ENCODE data around the gene CCDC112. TPM values are rescaled to one million over a fixed set of nuclear protein-coding genes. Genes with fewer than 3 reads are reported as not detected.

The CCDC112 gene
- total RNA-seq, 1 experiment from 2014 or later, result 13.0 TPM

DNA sequence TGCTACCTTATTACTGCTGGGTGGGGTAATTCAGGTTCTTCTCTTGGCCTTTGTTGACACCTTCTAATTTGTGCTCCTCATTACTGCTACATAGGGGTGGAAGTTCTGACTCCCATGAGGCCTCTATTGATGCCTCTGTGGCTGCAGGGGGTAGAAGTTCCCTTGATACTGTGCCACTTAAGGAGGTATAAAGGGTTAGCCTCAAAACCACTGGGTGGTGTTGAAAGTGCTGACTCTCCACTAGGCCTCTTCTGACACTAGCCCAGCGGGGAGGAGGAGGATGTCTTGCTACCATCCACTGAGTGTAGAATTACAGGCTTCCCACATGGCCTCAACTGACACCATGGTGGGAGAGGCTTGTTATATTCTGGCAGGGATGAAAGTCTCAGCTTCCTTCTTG lies 36.7 kb upstream of the CCDC112 start:
- Histone ChIP-seq H3K4me2 (ENCODE audit: insufficient read depth, insufficient read length, low read length) (no peak overlapping the region), H2AFZ (ENCODE audit: low read length) (no peak overlapping the region)

More for the DNA sequence above, 36.7 kb upstream of the CCDC112 start:
- H2BK5ac ChIP-seq (ENCODE audit: insufficient read length, low read length), result no peak overlapping the region
- H3K14ac ChIP-seq (ENCODE audit: insufficient read depth, low read length), result no peak overlapping the region
- TF ChIP-seq, protein P1, sequence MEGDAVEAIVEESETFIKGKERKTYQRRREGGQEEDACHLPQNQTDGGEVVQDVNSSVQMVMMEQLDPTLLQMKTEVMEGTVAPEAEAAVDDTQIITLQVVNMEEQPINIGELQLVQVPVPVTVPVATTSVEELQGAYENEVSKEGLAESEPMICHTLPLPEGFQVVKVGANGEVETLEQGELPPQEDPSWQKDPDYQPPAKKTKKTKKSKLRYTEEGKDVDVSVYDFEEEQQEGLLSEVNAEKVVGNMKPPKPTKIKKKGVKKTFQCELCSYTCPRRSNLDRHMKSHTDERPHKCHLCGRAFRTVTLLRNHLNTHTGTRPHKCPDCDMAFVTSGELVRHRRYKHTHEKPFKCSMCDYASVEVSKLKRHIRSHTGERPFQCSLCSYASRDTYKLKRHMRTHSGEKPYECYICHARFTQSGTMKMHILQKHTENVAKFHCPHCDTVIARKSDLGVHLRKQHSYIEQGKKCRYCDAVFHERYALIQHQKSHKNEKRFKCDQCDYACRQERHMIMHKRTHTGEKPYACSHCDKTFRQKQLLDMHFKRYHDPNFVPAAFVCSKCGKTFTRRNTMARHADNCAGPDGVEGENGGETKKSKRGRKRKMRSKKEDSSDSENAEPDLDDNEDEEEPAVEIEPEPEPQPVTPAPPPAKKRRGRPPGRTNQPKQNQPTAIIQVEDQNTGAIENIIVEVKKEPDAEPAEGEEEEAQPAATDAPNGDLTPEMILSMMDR (conservative IDR thresholded peaks at IDR 0.05), result no peak
- no CpG with 5 or more reads among the region's 1 CpG for WGBS (ENCODE audit: extremely low coverage, insufficient read length, low lambda C conversion rate)
- no peak overlapping the region for H3K9ac ChIP-seq (ENCODE audit: extremely low read depth, insufficient read length, low read length)
- Mint-ChIP-seq H3K9me3 (no peaks in the 10 kb centered on the region), H3K27me3 (ENCODE audit: low read depth) (no peaks in the 10 kb centered on the region; the same call in 1 of the 2 replicates), H3K36me3 (ENCODE audit: insufficient read depth in 1 of 3, low read depth in 3 of 3) (peaks cover 0 to 4% (median 2%) of the 10 kb centered on the region in 3 experiments; a peak in 2 of 7 replicates), H3K4me1 (peaks cover 28 to 33% of the 10 kb centered on the region in 2 experiments), H3K4me3 (no peak overlapping the region), H3K27ac (no peak overlapping the region)
- no peak overlapping the region for H3K18ac ChIP-seq (ENCODE audit: insufficient read length, low read depth, low read length)
- H3K4me1 ChIP-seq (ENCODE audit: insufficient read depth, low read length), result peaks cover 3% of the 10 kb centered on the region; the same call in 1 of the 2 replicates
- no peak overlapping the region for H2BK15ac ChIP-seq (ENCODE audit: low read depth, low read length)
- no peak overlapping the region for H2BK12ac ChIP-seq (ENCODE audit: insufficient read length, low read depth, low read length)
- no peak overlapping the region for H3T11ph ChIP-seq (ENCODE audit: low read length)
- H3K79me1 ChIP-seq (ENCODE audit: insufficient read depth, low read depth, low read length, poor library complexity, severe bottlenecking), result no peaks in the 10 kb centered on the region
- H3K27me3 ChIP-seq (ENCODE audit: insufficient read depth, low read length), result no peaks in the 10 kb centered on the region
- H3K4ac ChIP-seq (ENCODE audit: low read depth, low read length), result no peak overlapping the region
- DNase-seq, result no peak
- no peak overlapping the region for H4K91ac ChIP-seq (ENCODE audit: insufficient read length, low read depth, low read length)
- H2BK20ac ChIP-seq (ENCODE audit: low read depth, low read length, poor library complexity, severe bottlenecking), result no peak overlapping the region
- no peaks in the 10 kb centered on the region for H3K23me2 ChIP-seq (ENCODE audit: insufficient read length, low read depth, low read length, poor library complexity, severe bottlenecking)
- H3K79me2 ChIP-seq (ENCODE audit: insufficient read depth, low read length), result no peaks in the 10 kb centered on the region
- H3K56ac ChIP-seq (ENCODE audit: insufficient read length, low read depth, low read length), result no peak overlapping the region
- H3K27ac ChIP-seq (ENCODE audit: insufficient read length, low read depth, low read length), result no peak overlapping the region
- no peak overlapping the region for H4K5ac ChIP-seq (ENCODE audit: insufficient read length, low read depth, low read length)
- H4K8ac ChIP-seq (replicated peaks; ENCODE audit: insufficient read length, low read depth, low read length), result no peak overlapping the region
- H2BK120ac ChIP-seq (ENCODE audit: low read depth, low read length, poor library complexity, severe bottlenecking), result no peak overlapping the region
- no peaks in the 10 kb centered on the region for H3K9me3 ChIP-seq (ENCODE audit: control insufficient read depth, low read depth, low read length)
- no peaks in the 10 kb centered on the region for H4K20me1 ChIP-seq (ENCODE audit: control insufficient read depth, insufficient read depth, insufficient read length)
- H3K23ac ChIP-seq (ENCODE audit: insufficient read length, low read depth, low read length), result no peak overlapping the region
- H2AK5ac ChIP-seq (ENCODE audit: insufficient read length, low read length), result no peak overlapping the region

Measured in H9 (cell line).